Panc1 (cell line): Measurements from ENCODE around the gene SRGAP3. TPM values are rescaled to one million over a fixed set of nuclear protein-coding genes. Genes with fewer than 3 reads are reported as not detected.

Experiments
- ATAC-seq: fragments of 200-7000 bp; cut with Tn5 transposase; 2 replicates; pipeline ENCODE4 v1.9.1; 2020; ENCODE audit warnings: mild to moderate bottlenecking, moderate library complexity
- BruUV-seq: library from RNA; stranded (reverse); fragments of 400-500 nt; replicated peaks from 2 replicates; lab custom pipeline; 2021; lab: Mats Ljungman, UMichigan
- CTCF ChIA-PET: fragments of 300-600 bp; sonication (Branson Sonifier 250); formaldehyde crosslinking; loops from one replicate; lab custom pipeline; 2022; ENCODE audit warnings: antibody characterized with exemption; lab: Charles Lee
- POLR2A ChIA-PET: fragments of 300-600 bp; sonication (Branson Sonifier 250); formaldehyde crosslinking; loops from one replicate; lab custom pipeline; 2022; ENCODE audit warnings: antibody characterized with exemption; lab: Charles Lee
- DNase-seq: peaks from one replicate; pipeline ENCODE4 v3.0.0-alpha.2; 2010; ENCODE audit warnings: low read depth, low spot score
- H3K27ac ChIP-seq: 2 replicates; pipeline ENCODE4 v1.5.1; 2011; ENCODE audit warnings: mild to moderate bottlenecking, low read length, inconsistent platforms
- H3K27me3 ChIP-seq: fragments of 200-500 bp; sonication (Bioruptor generic); 2 replicates; pipeline ENCODE4 v1.6.0; 2014; ENCODE audit warnings: low read length, inconsistent platforms; ENCODE audit not compliant: control insufficient read depth, insufficient read depth
- H3K36me3 ChIP-seq: fragments of 200-500 bp; sonication (Bioruptor generic); 2 replicates; pipeline ENCODE4 v1.5.1; 2014; ENCODE audit warnings: inconsistent platforms, mild to moderate bottlenecking, low read length, moderate library complexity; ENCODE audit not compliant: control insufficient read depth, insufficient read depth
- H3K4me1 ChIP-seq: 2 replicates; pipeline ENCODE4 v1.5.1; 2011; ENCODE audit warnings: inconsistent platforms, mild to moderate bottlenecking, low read length, moderate library complexity; ENCODE audit not compliant: control insufficient read depth, insufficient read depth
- H3K4me3 ChIP-seq, 2 experiments: 2 replicates each; pipeline ENCODE4 v1.5.1; 2011 to 2012; ENCODE audit warnings: low read depth in 2 of 2, low read length in 2 of 2, mild to moderate bottlenecking in 2 of 2, inconsistent platforms in 1 of 2, moderate library complexity in 1 of 2
- H3K9me3 ChIP-seq: fragments of 200-500 bp; sonication (Bioruptor generic); 2 replicates; pipeline ENCODE4 v1.5.1; 2014; ENCODE audit warnings: low read depth, mild to moderate bottlenecking, inconsistent platforms, low read length, moderate library complexity; ENCODE audit not compliant: control insufficient read depth, insufficient read depth
- POLR2AphosphoS5 ChIP-seq: IDR thresholded peaks from 2 replicates; pipeline ENCODE4 v1.6.1; 2012; ENCODE audit warnings: mild to moderate bottlenecking, low read depth, low read length, moderate library complexity
- SIN3A ChIP-seq: IDR thresholded peaks from 2 replicates; pipeline ENCODE4 v1.6.1; 2012; ENCODE audit warnings: low read depth, mild to moderate bottlenecking, low read length, moderate library complexity, borderline replicate concordance; ENCODE audit not compliant: insufficient read depth
- TCF7L2 ChIP-seq: IDR thresholded peaks from 2 replicates; pipeline ENCODE4 v1.6.1; 2011; ENCODE audit warnings: mild to moderate bottlenecking, low read depth, low read length, inconsistent platforms
- in situ Hi-C: cut with HindIII; loops from 2 replicates; pipeline ENCODE4 v1.10.0; 2016; ENCODE audit warnings: low sequenced_read_pairs, low pct_unique_long_range_greater_than_20kb
- intact Hi-C: fragments of 100-400 bp; cut with micrococcal nuclease; formaldehyde crosslinking; loops from one replicate; pipeline ENCODE4 v1.10.0; 2022; ENCODE audit not compliant: unreplicated experiment
- total RNA-seq: library from RNA; stranded (reverse); gene quantifications from one replicate; pipeline ENCODE4 v1.2.1, GENCODE V29; 2021; ENCODE audit not compliant: unreplicated experiment
- TF ChIP-seq, protein P1 (sequence below), 2 experiments: IDR thresholded peaks; 2 replicates each; pipeline ENCODE4 v1.6.1; 2011 to 2012; ENCODE audit warnings: low read depth in 2 of 2, control low read depth in 1 of 2, low read length in 1 of 2, mild to moderate bottlenecking in 1 of 2, moderate library complexity in 1 of 2; ENCODE audit not compliant: insufficient read depth in 1 of 2
- TF ChIP-seq, protein P2 (sequence below): fragments of 450-650 bp; IDR thresholded peaks from 2 replicates; pipeline ENCODE4 v1.5.1; 2017; ENCODE audit warnings: mild to moderate bottlenecking

Gene SRGAP3
- total RNA-seq, 1 experiment from 2014 or later = 0.82 TPM

DNA sequence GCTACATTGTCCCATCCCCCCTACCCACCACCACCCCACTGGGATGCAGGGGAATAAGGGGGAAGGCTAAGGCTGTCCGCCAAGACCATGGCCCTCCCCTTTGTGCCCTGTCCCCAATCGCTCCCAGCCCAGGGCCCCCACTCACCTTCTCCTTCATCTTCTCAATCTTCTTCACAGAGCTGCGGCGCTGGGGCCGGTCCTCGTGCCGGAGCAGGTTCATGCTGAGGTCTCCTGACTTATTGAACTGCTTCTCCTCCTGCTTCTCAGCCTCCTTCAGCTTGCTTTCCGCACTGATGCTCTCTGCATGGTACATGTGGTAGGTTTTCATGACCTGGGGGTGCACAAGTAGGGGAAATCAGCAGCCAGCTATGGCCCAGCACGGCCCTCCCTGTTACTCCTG is 185.2 kb downstream of the SRGAP3 start:
- no peak overlapping the region for H3K4me3 ChIP-seq
- CTCF ChIA-PET = no interaction called here
- in situ Hi-C loops = no loop called here
- H3K9me3 ChIP-seq = no peaks in the 10 kb centered on the region
- BruUV-seq = no TSS peak
- no peaks in the 10 kb centered on the region for H3K36me3 ChIP-seq
- H3K27me3 ChIP-seq = no peaks in the 10 kb centered on the region
- H3K4me1 ChIP-seq = no peaks in the 10 kb centered on the region
- intact Hi-C loops = loop anchor here (10.0 kb wide), 1 partner anchor 241 kb away; no protein-coding TSS in a partner anchor
- TF ChIP-seq SIN3A = no peak
- TF ChIP-seq, protein P1, sequence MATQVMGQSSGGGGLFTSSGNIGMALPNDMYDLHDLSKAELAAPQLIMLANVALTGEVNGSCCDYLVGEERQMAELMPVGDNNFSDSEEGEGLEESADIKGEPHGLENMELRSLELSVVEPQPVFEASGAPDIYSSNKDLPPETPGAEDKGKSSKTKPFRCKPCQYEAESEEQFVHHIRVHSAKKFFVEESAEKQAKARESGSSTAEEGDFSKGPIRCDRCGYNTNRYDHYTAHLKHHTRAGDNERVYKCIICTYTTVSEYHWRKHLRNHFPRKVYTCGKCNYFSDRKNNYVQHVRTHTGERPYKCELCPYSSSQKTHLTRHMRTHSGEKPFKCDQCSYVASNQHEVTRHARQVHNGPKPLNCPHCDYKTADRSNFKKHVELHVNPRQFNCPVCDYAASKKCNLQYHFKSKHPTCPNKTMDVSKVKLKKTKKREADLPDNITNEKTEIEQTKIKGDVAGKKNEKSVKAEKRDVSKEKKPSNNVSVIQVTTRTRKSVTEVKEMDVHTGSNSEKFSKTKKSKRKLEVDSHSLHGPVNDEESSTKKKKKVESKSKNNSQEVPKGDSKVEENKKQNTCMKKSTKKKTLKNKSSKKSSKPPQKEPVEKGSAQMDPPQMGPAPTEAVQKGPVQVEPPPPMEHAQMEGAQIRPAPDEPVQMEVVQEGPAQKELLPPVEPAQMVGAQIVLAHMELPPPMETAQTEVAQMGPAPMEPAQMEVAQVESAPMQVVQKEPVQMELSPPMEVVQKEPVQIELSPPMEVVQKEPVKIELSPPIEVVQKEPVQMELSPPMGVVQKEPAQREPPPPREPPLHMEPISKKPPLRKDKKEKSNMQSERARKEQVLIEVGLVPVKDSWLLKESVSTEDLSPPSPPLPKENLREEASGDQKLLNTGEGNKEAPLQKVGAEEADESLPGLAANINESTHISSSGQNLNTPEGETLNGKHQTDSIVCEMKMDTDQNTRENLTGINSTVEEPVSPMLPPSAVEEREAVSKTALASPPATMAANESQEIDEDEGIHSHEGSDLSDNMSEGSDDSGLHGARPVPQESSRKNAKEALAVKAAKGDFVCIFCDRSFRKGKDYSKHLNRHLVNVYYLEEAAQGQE (IDR thresholded peaks at IDR 0.05; ENCODE audit: insufficient read depth in 1 of 2, low read depth in 2 of 2, low read length in 1 of 2) = no peak
- TF ChIP-seq TCF7L2 = no peak
- TF ChIP-seq, protein P2, sequence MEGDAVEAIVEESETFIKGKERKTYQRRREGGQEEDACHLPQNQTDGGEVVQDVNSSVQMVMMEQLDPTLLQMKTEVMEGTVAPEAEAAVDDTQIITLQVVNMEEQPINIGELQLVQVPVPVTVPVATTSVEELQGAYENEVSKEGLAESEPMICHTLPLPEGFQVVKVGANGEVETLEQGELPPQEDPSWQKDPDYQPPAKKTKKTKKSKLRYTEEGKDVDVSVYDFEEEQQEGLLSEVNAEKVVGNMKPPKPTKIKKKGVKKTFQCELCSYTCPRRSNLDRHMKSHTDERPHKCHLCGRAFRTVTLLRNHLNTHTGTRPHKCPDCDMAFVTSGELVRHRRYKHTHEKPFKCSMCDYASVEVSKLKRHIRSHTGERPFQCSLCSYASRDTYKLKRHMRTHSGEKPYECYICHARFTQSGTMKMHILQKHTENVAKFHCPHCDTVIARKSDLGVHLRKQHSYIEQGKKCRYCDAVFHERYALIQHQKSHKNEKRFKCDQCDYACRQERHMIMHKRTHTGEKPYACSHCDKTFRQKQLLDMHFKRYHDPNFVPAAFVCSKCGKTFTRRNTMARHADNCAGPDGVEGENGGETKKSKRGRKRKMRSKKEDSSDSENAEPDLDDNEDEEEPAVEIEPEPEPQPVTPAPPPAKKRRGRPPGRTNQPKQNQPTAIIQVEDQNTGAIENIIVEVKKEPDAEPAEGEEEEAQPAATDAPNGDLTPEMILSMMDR = no peak
- no peak for TF ChIP-seq POLR2AphosphoS5
- no peak for ATAC-seq
- no peak for DNase-seq
- POLR2A ChIA-PET = no interaction called here
- H3K27ac ChIP-seq = no peak overlapping the region

DNA sequence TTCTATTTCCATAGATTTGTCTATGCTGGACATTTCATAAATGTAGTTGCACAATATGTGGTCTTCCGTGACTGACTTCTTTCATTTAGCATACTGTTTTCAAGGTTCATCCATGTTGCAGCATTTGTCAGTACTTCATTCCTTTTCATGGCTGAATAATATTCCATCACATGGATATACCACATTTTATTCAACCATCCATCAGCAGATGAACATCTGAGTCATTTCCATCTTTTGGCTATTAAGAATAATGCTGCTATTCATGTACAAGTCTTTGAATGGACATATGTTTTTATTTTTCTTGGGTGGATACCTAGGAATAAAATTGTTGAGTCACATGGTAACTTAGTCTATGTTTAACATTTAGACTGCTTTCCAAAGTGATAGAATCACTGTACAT is 186.9 kb downstream of the SRGAP3 start:
- no peaks in the 10 kb centered on the region for H3K36me3 ChIP-seq
- no peaks in the 10 kb centered on the region for H3K27me3 ChIP-seq
- no peaks in the 10 kb centered on the region for H3K4me1 ChIP-seq
- TF ChIP-seq TCF7L2 = no peak
- no peak for TF ChIP-seq SIN3A
- no peak for TF ChIP-seq POLR2AphosphoS5
- TF ChIP-seq, protein P2 = no peak
- TF ChIP-seq, protein P1 (IDR thresholded peaks at IDR 0.05; ENCODE audit: insufficient read depth in 1 of 2, low read depth in 2 of 2, low read length in 1 of 2) = no peak
- no TSS peak for BruUV-seq
- no peaks in the 10 kb centered on the region for H3K9me3 ChIP-seq
- intact Hi-C loops (loop anchor here (10.0 kb wide), 1 partner anchor 242 kb away; no protein-coding TSS in a partner anchor), in situ Hi-C loops (no loop called here)
- POLR2A ChIA-PET = no interaction called here
- CTCF ChIA-PET = interaction anchor here (0.6 kb wide), 1 partner anchor 292 kb away, joined by 4 read pairs; no protein-coding TSS in a partner anchor
- DNase-seq (no peak), ATAC-seq (no peak)
- no peak overlapping the region for H3K27ac ChIP-seq
- no peak overlapping the region for H3K4me3 ChIP-seq
